Skin epidermis (tissue), 12 donors: ENCODE data around the gene NRARP.

Experiments
- H3K27ac ChIP-seq, 21 experiments: fragments of 200-600 bp; sonication (generic) in 11 of 21; one replicate each; pipeline ENCODE4 v1.5.0; 2020; ENCODE audit warnings: mild to moderate bottlenecking in 3 of 21, inconsistent platforms in 2 of 21, moderate library complexity in 2 of 21
- H3K4me3 ChIP-seq, 7 experiments: fragments of 200-600 bp; sonication (generic) in 2 of 7; one replicate each; pipeline ENCODE4 v1.5.0; 2020; ENCODE audit warnings: inconsistent platforms in 2 of 7, mild to moderate bottlenecking in 2 of 7, moderate library complexity in 1 of 7

NRARP gene

GRCh38 chr9:137302449-137303150 is 529 bp upstream of the NRARP start:
- H3K4me3 ChIP-seq = peak overlapping the region; percentile 36 to 52 (median 44)
- H3K27ac ChIP-seq = peak overlapping the region; percentile 57 to 93 (median 86)

- Histone ChIP-seq H3K4me3 (peak overlapping the region; percentile 41 to 60 (median 53)), H3K27ac (peak overlapping the region in 17 of 21 experiments; percentile 6 to 81 (median 59))
Measured at GRCh38 chr9:137301081-137301947, 757 bp downstream of the NRARP start.

- H3K27ac ChIP-seq = peak overlapping the region in 13 of 21 experiments; percentile 4 to 81 (median 59)
Measured at GRCh38 chr9:137300567-137301080, 1.4 kb downstream of the NRARP start.

GRCh38 chr9:137299938-137300337 is 2.1 kb downstream of the NRARP start:
- peak overlapping the region; percentile 41 to 60 (median 53) for H3K4me3 ChIP-seq
- H3K27ac ChIP-seq = peak overlapping the region in 5 of 21 experiments; percentile 26 to 81 (median 59)

More at GRCh38 chr9:137300567-137301080, 1.4 kb downstream of the NRARP start:
- peak overlapping the region; percentile 41 to 60 (median 53) for H3K4me3 ChIP-seq

- peak overlapping the region in 6 of 7 experiments; percentile 9 to 60 (median 50) for H3K4me3 ChIP-seq
- H3K27ac ChIP-seq = peak overlapping the region in 6 of 21 experiments; percentile 10 to 59 (median 36)
Measured at GRCh38 chr9:137299203-137299565, 2.9 kb downstream of the NRARP start.

GRCh38 chr9:137298401-137299202 is 3.5 kb downstream of the NRARP start:
- H3K4me3 ChIP-seq = peak overlapping the region in 6 of 7 experiments; percentile 9 to 60 (median 50)
- peak overlapping the region in 10 of 21 experiments; percentile 10 to 80 (median 46) for H3K27ac ChIP-seq

- H3K27ac ChIP-seq = peak overlapping the region in 9 of 21 experiments; percentile 12 to 80 (median 51)
- H3K4me3 ChIP-seq = no peak overlapping the region
Measured at GRCh38 chr9:137297966-137298365, 4.1 kb downstream of the NRARP start.

GRCh38 chr9:137296670-137297664 is 5.1 kb downstream of the NRARP start:
- peak overlapping the region in 14 of 21 experiments; percentile 2 to 80 (median 52) for H3K27ac ChIP-seq

GRCh38 chr9:137295849-137296669 is 6.0 kb downstream of the NRARP start:
- Histone ChIP-seq H3K4me3 (peak overlapping the region; percentile 3 to 39 (median 25)), H3K27ac (peak overlapping the region in 14 of 21 experiments; percentile 2 to 73 (median 52))

More at GRCh38 chr9:137296670-137297664, 5.1 kb downstream of the NRARP start:
- H3K4me3 ChIP-seq = peak overlapping the region in 2 of 7 experiments; percentile 7 to 30

- Histone ChIP-seq H3K27ac (peak overlapping the region in 5 of 21 experiments; percentile 34 to 73 (median 61)), H3K4me3 (peak overlapping the region in 6 of 7 experiments; percentile 3 to 39 (median 28))
Measured at GRCh38 chr9:137295238-137295811, 6.7 kb downstream of the NRARP start.

GRCh38 chr9:137294681-137295237 is 7.3 kb downstream of the NRARP start:
- Histone ChIP-seq H3K27ac (no peak overlapping the region), H3K4me3 (peak overlapping the region in 6 of 7 experiments; percentile 3 to 39 (median 28))

GRCh38 chr9:137294091-137294680 is 7.9 kb downstream of the NRARP start:
- no peak overlapping the region for H3K4me3 ChIP-seq
- no peak overlapping the region for H3K27ac ChIP-seq

GRCh38 chr9:137293482-137294090 is 8.5 kb downstream of the NRARP start:
- no peak overlapping the region for H3K4me3 ChIP-seq
- H3K27ac ChIP-seq = no peak overlapping the region

GRCh38 chr9:137293094-137293481 is 9.0 kb downstream of the NRARP start:
- H3K4me3 ChIP-seq = no peak overlapping the region
- no peak overlapping the region for H3K27ac ChIP-seq

GRCh38 chr9:137286975-137287383 is 15.1 kb downstream of the NRARP start:
- H3K27ac ChIP-seq = no peak overlapping the region
- H3K4me3 ChIP-seq = no peak overlapping the region
